GM12891 (cell line): Measurements from ENCODE around the gene STK24.

ENCODE experiments used
- PAX5 ChIP-seq: IDR thresholded peaks from 2 replicates; pipeline ENCODE4 v1.6.1; 2011; ENCODE audit warnings: low read length, moderate library complexity, mild to moderate bottlenecking; ENCODE audit not compliant: insufficient read depth, severe bottlenecking
- POLR2A ChIP-seq: IDR thresholded peaks from 2 replicates; pipeline ENCODE4 v1.6.1; 2011; ENCODE audit warnings: low read depth, low read length, control low read depth
- POLR2AphosphoS5 ChIP-seq: IDR thresholded peaks from 2 replicates; pipeline ENCODE4 v1.6.1; 2011; ENCODE audit warnings: low read depth, low read length, control low read depth
- POU2F2 ChIP-seq: IDR thresholded peaks from 2 replicates; pipeline ENCODE4 v1.6.1; 2011; ENCODE audit warnings: low read depth, mild to moderate bottlenecking, control low read depth, low read length, moderate library complexity
- SPI1 ChIP-seq: IDR thresholded peaks from 2 replicates; pipeline ENCODE4 v1.6.1; 2011; ENCODE audit warnings: low read depth, low read length, control low read depth
- TAF1 ChIP-seq: IDR thresholded peaks from 2 replicates; pipeline ENCODE4 v1.6.1; 2011; ENCODE audit warnings: low read depth, low read length, control low read depth

DNA sequence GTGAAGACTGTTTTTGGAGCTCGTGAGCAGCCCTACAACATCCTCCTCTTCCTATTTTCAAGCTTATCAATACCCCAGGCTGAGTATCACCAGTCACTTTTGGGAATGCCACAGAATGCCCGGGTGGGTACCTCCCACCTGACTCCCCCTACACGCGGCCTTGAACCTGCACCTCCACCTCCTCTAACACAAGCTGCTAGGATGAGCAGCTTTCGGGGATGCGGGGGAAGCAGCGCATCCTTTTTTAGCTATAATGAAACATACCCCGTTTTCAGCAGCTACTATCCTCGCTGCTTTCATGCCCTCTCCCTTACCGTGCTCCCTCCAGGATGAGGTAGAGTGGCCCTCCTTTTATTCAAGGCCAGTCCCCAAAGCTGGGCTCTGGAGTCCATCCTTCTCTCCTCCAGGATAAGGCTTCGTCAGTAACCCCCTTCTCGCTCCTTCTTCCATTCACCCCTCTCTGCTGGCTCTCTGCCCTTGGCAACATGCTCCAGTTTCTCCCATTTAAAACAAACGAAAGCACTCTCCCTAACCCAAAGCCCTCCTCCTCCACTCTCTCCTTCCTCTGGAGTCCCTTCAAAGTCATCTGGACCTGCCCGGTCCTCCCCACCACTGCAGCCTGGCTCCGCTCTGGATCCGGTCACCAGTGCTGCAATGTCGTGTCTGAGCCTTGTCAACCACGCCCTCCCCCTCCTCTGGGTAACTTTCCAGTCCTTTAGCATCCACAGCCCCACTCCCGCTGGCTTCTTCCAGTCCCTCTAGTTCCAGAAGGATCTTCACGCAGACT is 55.3 kb downstream of the STK24 start:
- TF ChIP-seq POLR2AphosphoS5 (no peak), POLR2A (no peak), TAF1 (no peak), POU2F2 (no peak), SPI1 (no peak), PAX5 (no peak)
